NK-92 treated with Interleukin-12 subunit alpha and Interleukin-12 subunit beta, amount 100 ng/mL, for 24 hours (cell line): ENCODE data around the gene MRPL28.
"Not testable (repeated sequence)": the region's sequence is repeated elsewhere in the genome, so short reads cannot be mapped to it uniquely, and the experiment has no call there.

ENCODE experiments used
- DNase-seq: peaks from one replicate; lab custom pipeline; 2025; lab: John Stamatoyannopoulos, UW

MRPL28 gene

DNA sequence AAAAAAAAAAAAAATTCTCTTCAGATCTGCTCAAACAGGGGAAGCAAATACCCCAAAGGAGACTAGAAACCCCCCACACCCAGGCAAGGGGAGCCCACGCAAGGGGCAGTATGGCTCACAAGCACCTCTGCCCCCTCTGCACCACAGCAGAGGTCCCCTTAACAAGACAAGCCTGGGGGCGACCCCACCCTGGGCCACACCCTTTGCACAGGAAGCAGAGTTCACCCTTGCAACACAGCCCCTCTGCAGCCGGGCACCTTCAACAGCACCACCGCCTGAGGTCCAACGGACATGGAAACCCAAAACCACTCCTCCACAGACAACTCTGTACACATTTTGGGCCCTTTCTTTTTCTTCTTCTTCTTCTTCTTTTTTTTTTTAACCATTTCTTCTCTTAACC, 30.7 kb downstream of the MRPL28 start:
- no peak for DNase-seq

- DNase-seq: no peak
These were observed 32.3 kb downstream of the MRPL28 start for GRCh38 chr16:337975-338575.

GRCh38 chr16:337437-337836, 32.9 kb downstream of the MRPL28 start:
- no peak for DNase-seq

- no peak for DNase-seq
These were observed 34.1 kb downstream of the MRPL28 start for GRCh38 chr16:336269-336668.

GRCh38 chr16:334861-335632, 35.3 kb downstream of the MRPL28 start:
- not testable (repeated sequence) for DNase-seq

GRCh38 chr16:334164-334832, 36.0 kb downstream of the MRPL28 start:
- DNase-seq: not testable (repeated sequence)

DNA sequence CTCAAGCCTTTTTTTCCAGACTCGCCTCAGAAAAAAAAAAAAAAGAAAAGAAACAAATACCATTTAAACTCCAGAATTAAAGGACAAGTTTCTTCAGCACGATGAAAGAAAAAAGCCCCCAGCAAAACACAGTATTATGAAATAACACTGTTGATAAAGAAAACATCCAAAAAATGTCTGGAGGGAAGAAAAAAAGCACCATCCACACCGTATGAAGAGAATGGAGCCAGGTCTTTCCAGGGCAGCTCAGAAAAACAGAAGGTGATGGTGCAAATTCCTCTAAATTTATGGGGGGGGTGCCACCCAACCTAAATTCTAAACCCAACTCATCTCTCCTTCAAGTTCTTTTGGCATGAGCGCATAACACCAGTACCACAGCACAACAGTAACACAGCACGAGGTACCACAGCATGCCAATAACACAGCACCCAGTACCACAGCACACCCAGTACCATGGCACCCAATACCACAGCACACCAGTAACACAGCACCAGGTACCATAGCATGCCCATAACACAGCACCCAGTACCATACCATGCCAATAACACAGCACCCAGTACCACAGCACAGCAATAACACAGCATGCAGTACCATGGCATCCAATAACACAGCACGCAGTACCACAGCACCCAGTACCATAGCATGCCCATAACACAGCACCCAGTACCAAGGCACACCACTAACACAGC, 36.8 kb downstream of the MRPL28 start:
- no peak for DNase-seq

DNA sequence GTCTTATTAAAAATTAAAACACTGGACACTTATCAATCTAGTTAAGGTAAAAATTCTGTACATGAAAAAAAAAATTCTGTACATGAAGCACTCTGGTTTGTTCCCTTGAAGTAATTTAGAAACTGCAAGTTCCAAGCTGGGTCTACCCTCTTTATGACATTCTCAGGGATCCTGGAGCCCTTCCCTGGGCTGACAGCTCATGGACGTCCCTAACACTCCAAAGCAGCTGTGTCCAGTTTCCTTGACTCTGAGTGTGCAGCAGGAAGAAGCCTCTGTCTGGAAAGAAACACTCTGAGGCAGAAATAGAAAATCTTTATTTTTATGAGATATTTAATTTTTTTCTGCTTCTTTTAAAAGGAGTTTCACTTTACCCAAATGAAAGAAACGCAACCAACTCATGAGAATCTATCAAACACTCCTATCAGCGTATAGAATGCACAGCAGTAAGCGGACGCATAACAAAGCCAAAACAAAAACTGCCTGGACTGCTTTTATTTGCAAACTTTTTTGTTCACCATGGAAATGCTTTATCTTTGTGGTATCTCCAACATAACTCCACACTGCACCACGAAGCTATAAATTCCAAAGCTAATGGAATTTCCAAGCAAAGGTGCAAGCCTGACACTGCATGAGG, 39.0 kb downstream of the MRPL28 start:
- not testable (repeated sequence) for DNase-seq

DNA sequence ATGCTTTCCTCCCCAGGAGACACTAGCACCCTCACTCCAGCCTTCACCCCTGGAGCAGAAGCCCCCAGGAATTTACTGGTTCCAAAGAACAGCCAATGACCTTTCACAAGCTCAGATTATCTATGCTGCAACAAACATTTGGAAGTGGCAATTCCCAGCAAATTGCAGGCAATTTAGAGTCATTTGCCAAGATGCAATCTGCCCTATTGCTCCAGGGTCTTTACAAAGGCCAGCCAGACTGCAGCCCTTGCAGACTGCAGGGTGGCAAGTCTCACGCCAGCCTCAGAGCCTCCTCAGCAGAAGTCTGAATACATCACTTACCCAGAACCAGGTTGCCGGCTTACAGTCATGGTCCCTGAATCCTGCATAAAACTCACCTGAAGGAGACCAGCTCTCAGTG, 39.6 kb downstream of the MRPL28 start:
- DNase-seq: no peak

GRCh38 chr16:325375-326145, 44.8 kb downstream of the MRPL28 start:
- DNase-seq: no peak

- DNase-seq: no peak
These were observed 45.6 kb downstream of the MRPL28 start for GRCh38 chr16:324451-325334.

DNA sequence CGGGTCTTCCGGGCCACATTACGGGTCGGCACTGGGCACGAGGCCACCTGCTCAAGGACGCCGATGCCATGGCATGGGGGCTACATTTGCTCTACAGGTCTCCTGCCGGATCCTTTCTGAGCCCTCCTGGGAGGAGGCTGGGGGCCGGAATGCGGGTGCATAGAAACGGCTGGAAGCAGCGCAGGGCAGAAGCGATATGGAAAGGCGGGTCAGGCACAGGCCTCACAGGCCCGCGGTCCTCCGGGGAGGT, 46.2 kb downstream of the MRPL28 start:
- DNase-seq: no peak

DNA sequence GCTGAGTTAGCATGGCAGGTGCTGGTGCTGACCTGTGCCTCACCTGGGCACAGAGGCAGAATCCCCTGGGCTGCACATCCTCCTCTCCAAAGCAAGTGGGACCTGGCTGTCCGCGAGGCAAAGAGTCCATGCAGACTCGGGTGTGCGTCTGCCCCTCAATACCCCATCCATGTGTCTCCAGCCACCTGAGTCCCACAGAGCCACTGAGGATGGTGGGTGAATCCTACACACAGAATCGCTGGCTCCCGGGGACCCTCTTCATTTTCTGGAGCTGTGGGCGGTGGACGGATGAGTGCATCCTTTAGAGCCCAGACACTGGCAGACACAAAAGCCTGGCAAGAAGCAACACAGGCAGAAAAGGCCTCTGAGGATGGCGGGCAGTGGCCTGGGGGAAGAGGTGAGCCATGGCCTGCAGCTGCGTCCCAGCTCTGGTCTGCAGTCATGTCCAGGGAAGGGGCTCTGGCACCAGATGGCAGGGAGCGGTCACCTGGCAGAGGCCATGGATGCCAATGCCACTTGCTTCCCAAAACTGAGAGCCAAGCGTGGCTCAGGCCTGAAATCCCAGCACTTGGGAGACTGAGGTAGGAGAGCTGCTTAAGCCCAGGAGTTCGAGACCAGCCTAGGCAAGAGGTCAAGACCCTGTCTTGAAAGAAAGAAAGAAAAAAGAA, 47.7 kb downstream of the MRPL28 start:
- no peak for DNase-seq

GRCh38 chr16:321532-321931, 48.8 kb downstream of the MRPL28 start:
- DNase-seq: no peak

GRCh38 chr16:320206-320605, 50.1 kb downstream of the MRPL28 start:
- no peak for DNase-seq

DNA sequence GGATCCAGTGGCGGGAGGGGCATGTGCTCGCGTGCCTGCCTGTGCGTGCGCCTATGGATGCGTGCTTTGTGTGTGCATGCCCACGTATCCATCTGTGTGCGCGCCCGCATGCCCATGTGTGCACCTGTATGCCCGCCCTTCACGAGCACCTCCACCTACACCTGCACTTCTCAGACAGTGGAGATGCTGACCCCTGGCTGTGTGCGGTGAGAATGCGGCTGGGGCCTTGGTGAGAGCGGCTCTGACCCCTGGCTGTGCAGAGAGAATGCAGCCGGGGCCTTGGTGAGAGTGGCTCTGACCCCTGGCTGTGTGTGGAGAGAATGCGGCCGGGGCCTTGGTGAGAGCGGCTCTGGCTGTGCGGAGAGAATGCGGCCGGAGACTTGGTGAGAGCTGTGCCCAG, 51.7 kb downstream of the MRPL28 start:
- no peak for DNase-seq

GRCh38 chr16:317583-317982, 52.8 kb downstream of the MRPL28 start:
- DNase-seq: no peak
